ENCODE measurements around the gene RAP1B. TPM values are rescaled to one million over a fixed set of nuclear protein-coding genes. Genes with fewer than 3 reads are reported as not detected.

RAP1B gene
- total and polyA plus RNA-seq, 9 of the 15 experiments (the other 6 are each of a cell fraction or from before 2014, with no cell fraction given), result 107 to 309 (median 170) TPM

- FAIRE-seq, result no peak
- no peak overlapping the region for H3K27ac ChIP-seq (ENCODE audit: extremely low read depth, low read depth, low read length)
Measured at GRCh38 chr12:68648179-68648578, 37.5 kb downstream of the RAP1B start.

More at GRCh38 chr12:68648179-68648578, 37.5 kb downstream of the RAP1B start:
- Histone ChIP-seq H3K9me3 (replicated peaks; ENCODE audit: control insufficient read depth, insufficient read depth, low read depth, low read length) (no peaks in the 10 kb centered on the region), H3K9me1 (ENCODE audit: control insufficient read depth, insufficient read depth, low read length) (no peaks in the 10 kb centered on the region), H4K20me1 (replicated peaks; ENCODE audit: control insufficient read depth, insufficient read depth, low read length) (peaks cover 12% of the 10 kb centered on the region; the same call in 1 of the 2 replicates), H3K36me3 (ENCODE audit: control insufficient read depth, insufficient read depth, low read length) (peaks cover 64% of the 10 kb centered on the region), H3K4me1 (replicated peaks in 1 of 2; ENCODE audit: control insufficient read depth in 2 of 2, insufficient read depth in 2 of 2, low read length in 2 of 2) (no peaks in the 10 kb centered on the region), H3K79me2 (ENCODE audit: control insufficient read depth, insufficient read depth, low read length) (peaks cover 81% of the 10 kb centered on the region), H3K4me2 (ENCODE audit: insufficient read depth, low read length) (no peak overlapping the region), H3K27me3 (ENCODE audit: control insufficient read depth in 2 of 2, insufficient read depth in 2 of 2, low read length in 2 of 2) (no peaks in the 10 kb centered on the region), H3K9ac (ENCODE audit: insufficient read depth in 1 of 2, low read depth in 2 of 2, low read length in 2 of 2) (no peak overlapping the region), H3K4me3 (no peak overlapping the region), H2AFZ (ENCODE audit: low read depth, low read length) (no peak overlapping the region)
- in situ Hi-C loops (cut with MboI) (no loop called here), intact Hi-C loops (cut with micrococcal nuclease) (no loop called here)
- BruUV-seq (replicated peaks), result no TSS peak
- WGBS (ENCODE audit: insufficient coverage, low coverage, missing lambda C conversion rate), result 87% methylated on average over 3 of the region's 3 CpGs
- ATAC-seq, result no peak
- DNase-seq (ENCODE audit: extremely low read depth in 1 of 4, low spot score in 3 of 4), result no peak
- POLR2A ChIA-PET, result no interaction called here
- TF ChIP-seq DMBX1 (CRISPR knock-in tag; IDR thresholded peaks at IDR 0.05; ENCODE audit: borderline replicate concordance) (no peak), ETV6 (IDR thresholded peaks at IDR 0.05; ENCODE audit: borderline replicate concordance in 1 of 2, low read depth in 2 of 2, low read length in 1 of 2) (no peak), ETV6 (CRISPR knock-in tag; IDR thresholded peaks at IDR 0.05; ENCODE audit: borderline replicate concordance) (no peak), ZNF197 (CRISPR knock-in tag; IDR thresholded peaks at IDR 0.05; ENCODE audit: low read depth) (no peak), NR2C2 (CRISPR knock-in tag; IDR thresholded peaks at IDR 0.05) (no peak), NR2C2 (tag; IDR thresholded peaks at IDR 0.05) (no peak), SNRNP70 (optimal IDR thresholded peaks at IDR 0.05; ENCODE audit: low read depth, low read length) (no peak), POLR2AphosphoS5 (IDR thresholded peaks at IDR 0.05; ENCODE audit: control insufficient read depth, insufficient read depth, low read depth, low read length) (no peak), KLF16 (IDR thresholded peaks at IDR 0.05) (no peak), FOXA1 (IDR thresholded peaks at IDR 0.05; ENCODE audit: borderline replicate concordance) (no peak), ZC3H4 (CRISPR knock-in tag; IDR thresholded peaks at IDR 0.05; ENCODE audit: borderline replicate concordance) (no peak), TCF7L2 (IDR thresholded peaks at IDR 0.05; ENCODE audit: low read depth, low read length) (no peak), ZNF449 (CRISPR knock-in tag; IDR thresholded peaks at IDR 0.05) (no peak), NR3C1 (CRISPR knock-in tag; IDR thresholded peaks at IDR 0.05) (no peak)
- TF ChIP-seq, protein P1, sequence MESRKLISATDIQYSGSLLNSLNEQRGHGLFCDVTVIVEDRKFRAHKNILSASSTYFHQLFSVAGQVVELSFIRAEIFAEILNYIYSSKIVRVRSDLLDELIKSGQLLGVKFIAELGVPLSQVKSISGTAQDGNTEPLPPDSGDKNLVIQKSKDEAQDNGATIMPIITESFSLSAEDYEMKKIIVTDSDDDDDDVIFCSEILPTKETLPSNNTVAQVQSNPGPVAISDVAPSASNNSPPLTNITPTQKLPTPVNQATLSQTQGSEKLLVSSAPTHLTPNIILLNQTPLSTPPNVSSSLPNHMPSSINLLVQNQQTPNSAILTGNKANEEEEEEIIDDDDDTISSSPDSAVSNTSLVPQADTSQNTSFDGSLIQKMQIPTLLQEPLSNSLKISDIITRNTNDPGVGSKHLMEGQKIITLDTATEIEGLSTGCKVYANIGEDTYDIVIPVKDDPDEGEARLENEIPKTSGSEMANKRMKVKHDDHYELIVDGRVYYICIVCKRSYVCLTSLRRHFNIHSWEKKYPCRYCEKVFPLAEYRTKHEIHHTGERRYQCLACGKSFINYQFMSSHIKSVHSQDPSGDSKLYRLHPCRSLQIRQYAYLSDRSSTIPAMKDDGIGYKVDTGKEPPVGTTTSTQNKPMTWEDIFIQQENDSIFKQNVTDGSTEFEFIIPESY (CRISPR knock-in tag; IDR thresholded peaks at IDR 0.05), result no peak
- CTCF ChIA-PET (ENCODE audit: low intra/inter-chr PET ratio), result no interaction called here

Measured in K562 (cell line).